Neural cell (in vitro differentiated cells): Measurements from ENCODE around the gene TLE4. TPM values are rescaled to one million over a fixed set of nuclear protein-coding genes. Genes with fewer than 3 reads are reported as not detected.
A peak's percentile ranks its signal among the peaks of the same experiment; 100 is the strongest.

Experiments
- H2AFZ ChIP-seq: fragments of 200-600, 300-800 bp; sonication (generic), shearing (Covaris generic); 2 replicates; pipeline ENCODE4 v1.6.0; 2014; ENCODE audit warnings: low read depth, mild to moderate bottlenecking, antibody characterized with exemption, low read length, moderate library complexity
- H3F3A ChIP-seq: fragments of 200-600 bp; shearing (Covaris generic); 2 replicates; pipeline ENCODE4 v1.6.1; 2016; ENCODE audit warnings: mild to moderate bottlenecking, moderate library complexity, mixed read lengths, antibody characterized with exemption, low read length; ENCODE audit not compliant: insufficient read depth, poor library complexity, severe bottlenecking
- H3K27ac ChIP-seq: fragments of 200-600, 300-800 bp; sonication (generic), shearing (Covaris generic); 2 replicates; pipeline ENCODE4 v1.5.1; 2014; ENCODE audit warnings: mild to moderate bottlenecking, low read length, moderate library complexity
- H3K27me3 ChIP-seq: fragments of 300-800, 200-600 bp; sonication (generic), shearing (Covaris generic); 2 replicates; pipeline ENCODE4 v1.6.0; 2014; ENCODE audit warnings: mild to moderate bottlenecking, low read depth, low read length, moderate library complexity; ENCODE audit not compliant: insufficient read depth
- H3K36me3 ChIP-seq: fragments of 300-800, 200-600 bp; sonication (generic), shearing (Covaris generic); 2 replicates; pipeline ENCODE4 v1.5.1; 2014; ENCODE audit warnings: mild to moderate bottlenecking, antibody characterized with exemption, low read length, moderate library complexity; ENCODE audit not compliant: insufficient read depth
- H3K4me2 ChIP-seq: fragments of 300-800, 200-600 bp; sonication (generic), shearing (Covaris generic); 2 replicates; pipeline ENCODE4 v1.6.0; 2014; ENCODE audit warnings: mild to moderate bottlenecking, low read length
- H3K4me3 ChIP-seq: fragments of 300-800, 200-600 bp; sonication (generic), shearing (Covaris generic); 2 replicates; pipeline ENCODE4 v1.5.1; 2014; ENCODE audit warnings: mild to moderate bottlenecking, low read length, moderate library complexity
- H3K79me2 ChIP-seq: fragments of 200-600 bp; shearing (Covaris generic); replicated peaks from 2 replicates; pipeline ENCODE4 v1.6.0; 2014; ENCODE audit warnings: mild to moderate bottlenecking, low read length, moderate library complexity; ENCODE audit not compliant: insufficient read depth
- H3K9ac ChIP-seq: fragments of 300-800, 200-600 bp; sonication (generic), shearing (Covaris generic); 2 replicates; pipeline ENCODE4 v1.6.1; 2016; ENCODE audit warnings: mild to moderate bottlenecking, low read length, mixed read lengths
- H3K9me2 ChIP-seq: fragments of 200-600 bp; shearing (Covaris generic); 2 replicates; pipeline ENCODE4 v1.6.1; 2016; ENCODE audit warnings: mild to moderate bottlenecking, low read length, mixed read lengths; ENCODE audit not compliant: insufficient read depth
- H3K9me3 ChIP-seq: fragments of 200-600, 300-800 bp; sonication (generic), shearing (Covaris generic); 2 replicates; pipeline ENCODE4 v1.6.1; 2016; ENCODE audit warnings: mild to moderate bottlenecking, mixed run types, low read length, moderate library complexity, mixed read lengths
- H4K20me1 ChIP-seq: fragments of 200-600 bp; shearing (Covaris generic); 2 replicates; pipeline ENCODE4 v1.6.1; 2016; ENCODE audit warnings: mild to moderate bottlenecking, mixed run types; ENCODE audit not compliant: insufficient read depth
- CTCF ChIP-seq: fragments of 450-650 bp; IDR thresholded peaks from 2 replicates; pipeline ENCODE4 v1.5.1; 2014; ENCODE audit warnings: antibody characterized with exemption, mild to moderate bottlenecking, moderate library complexity; ENCODE audit not compliant: poor library complexity, severe bottlenecking
- EP300 ChIP-seq: fragments of 450-650 bp; conservative IDR thresholded peaks from 2 replicates; pipeline ENCODE4 v1.6.1; 2014; ENCODE audit warnings: antibody characterized with exemption, mild to moderate bottlenecking, moderate library complexity; ENCODE audit not compliant: poor library complexity, severe bottlenecking
- EZH2 ChIP-seq: fragments of 200-600, 300-800 bp; shearing (Covaris generic), sonication (generic); IDR thresholded peaks from 2 replicates; pipeline ENCODE4 v1.6.1; 2014; ENCODE audit warnings: antibody characterized with exemption, low read length, borderline replicate concordance, mild to moderate bottlenecking; ENCODE audit not compliant: insufficient read depth, poor library complexity, severe bottlenecking
- MXI1 ChIP-seq: fragments of 450-650 bp; conservative IDR thresholded peaks from 2 replicates; pipeline ENCODE4 v1.6.1; 2014; ENCODE audit warnings: antibody characterized with exemption, mild to moderate bottlenecking; ENCODE audit not compliant: poor library complexity, severe bottlenecking
- POLR2AphosphoS5 ChIP-seq: IDR thresholded peaks from 2 replicates; pipeline ENCODE4 v1.6.1; 2012
- RAD21 ChIP-seq: fragments of 450-650 bp; conservative IDR thresholded peaks from 2 replicates; pipeline ENCODE4 v1.6.1; 2014; ENCODE audit warnings: antibody characterized with exemption, mild to moderate bottlenecking, moderate library complexity
- REST ChIP-seq: IDR thresholded peaks from 2 replicates; pipeline ENCODE4 v1.6.1; 2012; ENCODE audit warnings: borderline replicate concordance
- SMC3 ChIP-seq: fragments of 450-650 bp; conservative IDR thresholded peaks from 2 replicates; pipeline ENCODE4 v1.6.1; 2014; ENCODE audit warnings: antibody characterized with exemption, mild to moderate bottlenecking, moderate library complexity; ENCODE audit not compliant: poor library complexity
- polyA plus RNA-seq: library from polyadenylated mRNA; depleted of rRNA; stranded (reverse); fragments of >200 nt; gene quantifications from 2 replicates; pipeline ENCODE4 v1.2.3, GENCODE V29; 2014

Gene TLE4
- polyA plus RNA-seq, 1 donor from 2014 or later: 143 TPM

- H3K79me2 ChIP-seq: peaks cover 62% of the 10 kb centered on the region
- H3F3A ChIP-seq: peaks cover 4% of the 10 kb centered on the region
- H3K36me3 ChIP-seq: peaks cover 7% of the 10 kb centered on the region
- H3K9ac ChIP-seq: peak overlapping the region; percentile 83
- TF ChIP-seq CTCF: peak; percentile 9
- no peak for TF ChIP-seq RAD21
- no peak for TF ChIP-seq MXI1
- TF ChIP-seq POLR2AphosphoS5: no peak
- TF ChIP-seq SMC3: no peak
- no peaks in the 10 kb centered on the region for H3K27me3 ChIP-seq
- H3K4me2 ChIP-seq: peak overlapping the region; percentile 93
- peak overlapping the region; percentile 79 for H3K27ac ChIP-seq
- no peaks in the 10 kb centered on the region for H4K20me1 ChIP-seq
- H3K4me3 ChIP-seq: peak overlapping the region; percentile 81
- no peak overlapping the region for H2AFZ ChIP-seq
- no peaks in the 10 kb centered on the region for H3K9me3 ChIP-seq
- H3K9me2 ChIP-seq: no peaks in the 10 kb centered on the region
These were observed 2.4 kb downstream of the TLE4 start for GRCh38 chr9:79574136-79574535.

- H3K9me3 ChIP-seq: no peaks in the 10 kb centered on the region
- peak overlapping the region; percentile 83 for H3K9ac ChIP-seq
- H3K27ac ChIP-seq: peak overlapping the region; percentile 79
- TF ChIP-seq RAD21 (peak; percentile 45), EP300 (no peak), POLR2AphosphoS5 (peak; percentile 48)
- H4K20me1 ChIP-seq: no peaks in the 10 kb centered on the region
- peaks cover 7% of the 10 kb centered on the region for H3K36me3 ChIP-seq
- H3F3A ChIP-seq: peaks cover 4% of the 10 kb centered on the region
- H3K27me3 ChIP-seq: no peaks in the 10 kb centered on the region
- peak overlapping the region; percentile 93 for H3K4me2 ChIP-seq
- no peak overlapping the region for H2AFZ ChIP-seq
- H3K79me2 ChIP-seq: peaks cover 68% of the 10 kb centered on the region
- peak overlapping the region; percentile 81 for H3K4me3 ChIP-seq
- no peaks in the 10 kb centered on the region for H3K9me2 ChIP-seq
These were observed 3.0 kb downstream of the TLE4 start for GRCh38 chr9:79574781-79575180.

- peaks cover 7% of the 10 kb centered on the region for H3K36me3 ChIP-seq
- no peak for TF ChIP-seq EZH2
- TF ChIP-seq SMC3: peak; percentile 34
- TF ChIP-seq MXI1: no peak
- TF ChIP-seq EP300: no peak
- TF ChIP-seq REST: peak; percentile 21
- peak; percentile 38 for TF ChIP-seq RAD21
- H3K79me2 ChIP-seq: peaks cover 76% of the 10 kb centered on the region
- H3F3A ChIP-seq: peaks cover 4% of the 10 kb centered on the region
- peak overlapping the region; percentile 81 for H3K4me3 ChIP-seq
- H3K9me2 ChIP-seq: no peaks in the 10 kb centered on the region
- peak overlapping the region; percentile 93 for H3K4me2 ChIP-seq
- peak overlapping the region; percentile 83 for H3K9ac ChIP-seq
- H3K27me3 ChIP-seq: no peaks in the 10 kb centered on the region
- H3K27ac ChIP-seq: peak overlapping the region; percentile 79
- H4K20me1 ChIP-seq: peaks cover 2% of the 10 kb centered on the region
- no peak overlapping the region for H2AFZ ChIP-seq
- H3K9me3 ChIP-seq: no peaks in the 10 kb centered on the region
These were observed 3.8 kb downstream of the TLE4 start for GRCh38 chr9:79575547-79575946.
